SU-DHL-6 (cell line): ENCODE results near the gene NCEH1.

Source experiments
- EZH2phosphoT487 ChIP-seq: fragments of 200-600 bp; sonication (generic), shearing (Covaris generic); conservative IDR thresholded peaks from 2 replicates; pipeline ENCODE4 v1.6.1; 2018; ENCODE audit warnings: mild to moderate bottlenecking, antibody characterized with exemption, low read length, moderate library complexity, mixed read lengths
- TF ChIP-seq, protein P1 (sequence below): fragments of 200-600 bp; sonication (generic); IDR thresholded peaks from one replicate; pipeline ENCODE4 v1.5.1; 2017; ENCODE audit warnings: antibody characterized with exemption, mild to moderate bottlenecking, low read length, moderate library complexity; ENCODE audit not compliant: insufficient read depth, poor library complexity, severe bottlenecking

DNA sequence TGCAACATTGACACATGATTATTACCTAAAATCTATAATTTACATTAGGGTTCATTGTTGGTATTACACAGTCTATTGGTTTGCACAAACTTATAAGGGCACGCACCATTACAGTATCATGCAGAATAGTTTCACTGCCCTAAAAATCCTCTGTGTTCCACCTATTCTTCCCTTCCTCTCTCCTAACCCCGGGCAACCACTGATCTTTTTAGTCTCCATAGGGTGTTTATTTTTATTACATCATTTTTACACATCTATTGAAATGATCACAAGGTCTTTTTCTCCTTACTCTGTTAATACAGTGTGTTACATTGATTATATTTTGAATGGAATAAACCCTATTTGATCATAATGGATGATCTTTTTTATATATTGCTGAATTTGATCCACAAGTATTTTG lies 24.1 kb upstream of the NCEH1 start:
- TF ChIP-seq, protein P1, sequence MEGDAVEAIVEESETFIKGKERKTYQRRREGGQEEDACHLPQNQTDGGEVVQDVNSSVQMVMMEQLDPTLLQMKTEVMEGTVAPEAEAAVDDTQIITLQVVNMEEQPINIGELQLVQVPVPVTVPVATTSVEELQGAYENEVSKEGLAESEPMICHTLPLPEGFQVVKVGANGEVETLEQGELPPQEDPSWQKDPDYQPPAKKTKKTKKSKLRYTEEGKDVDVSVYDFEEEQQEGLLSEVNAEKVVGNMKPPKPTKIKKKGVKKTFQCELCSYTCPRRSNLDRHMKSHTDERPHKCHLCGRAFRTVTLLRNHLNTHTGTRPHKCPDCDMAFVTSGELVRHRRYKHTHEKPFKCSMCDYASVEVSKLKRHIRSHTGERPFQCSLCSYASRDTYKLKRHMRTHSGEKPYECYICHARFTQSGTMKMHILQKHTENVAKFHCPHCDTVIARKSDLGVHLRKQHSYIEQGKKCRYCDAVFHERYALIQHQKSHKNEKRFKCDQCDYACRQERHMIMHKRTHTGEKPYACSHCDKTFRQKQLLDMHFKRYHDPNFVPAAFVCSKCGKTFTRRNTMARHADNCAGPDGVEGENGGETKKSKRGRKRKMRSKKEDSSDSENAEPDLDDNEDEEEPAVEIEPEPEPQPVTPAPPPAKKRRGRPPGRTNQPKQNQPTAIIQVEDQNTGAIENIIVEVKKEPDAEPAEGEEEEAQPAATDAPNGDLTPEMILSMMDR: no peak
- TF ChIP-seq EZH2phosphoT487: no peak
